ENCODE results near the gene DKK2.

The DKK2 gene

GRCh38 chr4:107035819-107036583 is at the start of gene DKK2:
TSS of gene DKK2 (minus strand) at chr4:107036313. CDS start at chr4:107035591, 722 bp downstream.
- DNase-seq (ENCODE audit: low read depth): no peak

GRCh38 chr4:107077192-107077591 is 41.1 kb upstream of the DKK2 start:
- no peak for DNase-seq (ENCODE audit: low read depth)

GRCh38 chr4:107072836-107073736 is 37.0 kb upstream of the DKK2 start:
- DNase-seq (ENCODE audit: low read depth): no peak

DNA sequence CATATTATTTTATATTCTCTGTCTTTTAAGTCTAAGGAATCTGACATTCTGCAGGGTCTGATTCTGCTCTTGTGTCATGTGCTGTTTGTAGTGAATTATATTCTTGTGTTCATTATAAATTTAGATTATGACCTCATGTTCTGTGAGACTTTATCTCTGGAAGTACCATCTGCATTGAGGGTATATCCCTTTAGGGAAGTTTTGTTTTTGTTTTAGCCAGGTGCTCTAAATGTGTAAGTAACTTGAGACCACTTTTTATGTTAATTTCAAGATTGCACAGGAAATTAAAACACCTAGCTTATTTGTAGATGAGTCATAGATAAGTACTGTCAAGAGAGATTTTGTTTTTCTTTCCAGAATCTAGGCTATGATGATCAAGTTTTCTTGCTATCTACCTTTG is 35.0 kb upstream of the DKK2 start:
- DNase-seq (ENCODE audit: low read depth): no peak

GRCh38 chr4:107069049-107069448 is 32.9 kb upstream of the DKK2 start:
- no peak for DNase-seq (ENCODE audit: low read depth)

GRCh38 chr4:107068116-107068515 is 32.0 kb upstream of the DKK2 start:
- DNase-seq (ENCODE audit: low read depth): no peak

- no peak for DNase-seq (ENCODE audit: low read depth)
These were observed 30.5 kb upstream of the DKK2 start for GRCh38 chr4:107066621-107067020.

- DNase-seq (ENCODE audit: low read depth): no peak
These were observed 29.1 kb upstream of the DKK2 start for GRCh38 chr4:107065201-107065600.

DNA sequence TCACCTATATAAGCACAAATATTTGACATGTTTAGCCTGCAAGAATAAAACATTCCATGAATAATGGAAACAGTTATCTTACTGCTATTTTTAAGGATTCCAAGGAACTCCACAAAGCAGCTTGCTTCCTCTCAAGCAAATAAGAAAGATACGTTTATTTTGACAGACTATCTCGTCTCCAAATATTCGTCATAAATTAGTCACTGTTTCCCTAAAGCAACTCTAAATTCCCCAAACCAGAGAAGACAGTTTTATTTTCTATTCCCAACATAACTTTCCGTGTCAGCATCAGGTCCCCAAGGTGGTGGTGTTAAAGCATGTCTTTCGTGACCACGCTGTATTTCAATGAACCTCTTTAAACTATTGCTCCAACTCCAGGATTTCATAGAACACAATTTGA is 24.3 kb upstream of the DKK2 start:
- DNase-seq (ENCODE audit: low read depth): no peak

DNA sequence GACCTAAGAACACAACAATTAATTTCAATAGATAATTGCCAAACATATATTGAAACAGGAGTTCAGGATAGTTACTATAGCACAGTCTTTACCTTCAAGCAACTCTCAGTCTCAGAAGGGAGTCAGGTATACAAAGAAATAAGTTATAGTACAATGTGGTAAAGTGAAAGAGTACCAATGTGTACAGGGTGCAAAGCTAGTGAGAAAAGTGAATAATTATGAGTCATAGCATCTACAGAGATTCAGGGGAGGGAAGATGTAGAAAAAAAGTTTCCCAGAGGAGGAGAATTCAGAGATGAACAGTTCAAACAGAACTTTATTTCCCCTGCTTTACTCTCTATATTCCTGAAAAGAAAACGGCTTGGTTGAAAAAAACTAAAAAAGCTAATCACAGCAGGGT is 22.7 kb upstream of the DKK2 start:
- DNase-seq (ENCODE audit: low read depth): no peak

- DNase-seq (ENCODE audit: low read depth): no peak
These were observed 14.5 kb upstream of the DKK2 start for GRCh38 chr4:107050525-107051135.

DNA sequence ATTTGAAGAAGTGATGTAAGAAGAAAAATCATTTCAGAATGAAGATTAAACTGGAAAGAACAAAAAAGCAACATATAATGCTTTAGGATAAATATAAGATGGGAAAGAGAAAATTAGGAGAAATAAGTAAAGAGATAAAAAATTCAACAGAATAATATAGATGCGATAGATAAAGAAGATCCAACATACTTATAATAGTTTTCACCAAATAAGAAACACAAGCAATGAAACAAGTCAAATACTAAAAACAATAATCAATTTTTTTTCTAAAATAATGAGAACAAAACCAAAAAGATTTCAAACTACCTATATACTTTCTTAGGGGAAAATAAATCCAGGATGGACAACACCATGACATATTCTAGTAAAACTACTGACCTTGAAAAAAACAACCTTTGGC is 10.1 kb upstream of the DKK2 start:
- DNase-seq (ENCODE audit: low read depth): no peak

DNA sequence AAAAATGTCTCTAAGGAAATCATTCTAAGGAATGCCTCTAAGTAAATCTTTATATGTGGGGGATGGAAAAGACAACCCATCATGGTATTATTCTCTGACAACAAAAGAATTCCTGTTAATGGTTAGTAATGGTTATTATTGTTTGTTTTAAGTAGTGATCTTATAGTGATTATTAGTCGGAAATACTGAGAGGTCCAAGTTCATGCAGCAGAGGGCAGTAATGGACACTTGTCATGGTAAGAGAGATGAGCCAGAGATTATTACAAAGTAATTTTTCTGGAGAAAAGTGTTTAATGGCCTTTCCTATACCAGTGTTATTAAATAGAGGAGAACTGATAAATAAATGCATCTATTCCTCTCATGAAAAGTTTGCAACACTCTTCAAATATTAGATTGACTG is 8.1 kb upstream of the DKK2 start:
- no peak for DNase-seq (ENCODE audit: low read depth)

GRCh38 chr4:107037199-107037584 is 1.1 kb upstream of the DKK2 start:
- DNase-seq (ENCODE audit: low read depth): no peak

DNA sequence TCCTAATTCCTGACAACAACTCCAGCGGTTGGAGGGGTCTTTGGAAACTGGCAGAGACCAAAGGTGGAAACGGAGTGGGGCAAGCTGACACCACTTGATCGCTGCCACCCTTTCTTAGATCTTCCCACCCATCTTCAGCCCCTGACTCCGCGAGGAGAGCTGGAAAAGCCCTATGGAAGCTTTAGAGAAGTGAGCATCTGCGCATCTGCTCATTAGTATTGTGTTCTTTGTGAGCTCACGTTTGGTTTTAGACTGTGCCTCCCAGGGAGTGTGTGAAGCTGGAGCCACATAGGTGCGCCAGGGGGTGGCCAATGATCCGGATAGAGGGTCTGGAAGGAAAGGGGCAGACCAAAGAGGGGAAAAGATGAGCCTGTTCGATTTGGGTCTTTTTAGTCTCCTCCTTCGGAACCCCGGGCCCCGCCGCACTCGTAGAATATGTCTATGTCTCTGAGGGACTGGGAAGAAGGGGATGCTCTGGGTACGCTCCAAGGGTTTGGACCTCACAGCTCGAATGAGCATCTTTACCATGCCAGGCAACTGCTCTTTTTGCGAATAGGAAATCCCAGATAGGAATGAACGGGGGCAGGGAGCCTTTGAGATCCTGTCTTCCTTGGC is 578 bp upstream of the DKK2 start:
- DNase-seq (ENCODE audit: low read depth): no peak

DNA sequence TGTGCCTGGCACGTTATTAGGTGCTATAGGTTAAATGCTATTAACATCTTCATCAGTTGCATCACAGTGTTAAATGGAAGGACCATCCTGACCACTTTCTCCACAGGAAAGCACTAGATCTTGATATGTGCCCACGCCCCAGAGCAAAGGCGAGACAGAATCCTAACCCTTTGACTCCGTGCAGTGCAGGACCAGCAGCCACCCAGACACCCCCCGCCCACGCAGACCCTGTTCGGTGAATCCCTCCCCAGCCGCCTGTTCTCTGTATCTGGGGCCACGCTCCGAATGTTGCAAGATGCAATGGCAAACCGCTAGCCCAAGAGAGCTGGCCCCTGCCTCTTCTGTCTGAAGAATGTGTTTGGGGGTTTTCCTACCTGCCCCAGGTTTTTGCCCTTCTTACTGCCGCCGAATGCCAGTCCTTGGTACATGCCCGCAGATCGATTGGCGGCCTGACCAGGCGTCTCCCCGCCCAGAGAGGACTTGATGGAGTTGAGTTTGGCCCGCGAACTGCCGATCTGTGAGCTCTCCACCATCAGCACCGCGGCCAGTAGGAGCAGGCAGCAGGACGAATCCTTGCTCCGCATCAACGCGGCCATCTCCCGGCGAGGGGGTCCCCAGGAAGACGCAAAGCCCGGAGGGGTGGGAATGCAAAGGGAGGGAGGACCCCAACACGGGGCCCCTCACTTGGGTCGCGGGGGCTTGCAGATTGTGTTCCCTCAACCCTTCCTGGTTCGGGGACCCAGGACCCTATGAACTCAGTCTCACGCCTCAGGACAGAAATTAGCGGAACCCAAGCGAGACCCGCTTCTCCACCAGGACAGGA is 906 bp downstream of the DKK2 start:
- no peak for DNase-seq (ENCODE audit: low read depth)

- no peak for DNase-seq (ENCODE audit: low read depth)
These were observed 1.8 kb downstream of the DKK2 start for GRCh38 chr4:107034091-107034995.

DNA sequence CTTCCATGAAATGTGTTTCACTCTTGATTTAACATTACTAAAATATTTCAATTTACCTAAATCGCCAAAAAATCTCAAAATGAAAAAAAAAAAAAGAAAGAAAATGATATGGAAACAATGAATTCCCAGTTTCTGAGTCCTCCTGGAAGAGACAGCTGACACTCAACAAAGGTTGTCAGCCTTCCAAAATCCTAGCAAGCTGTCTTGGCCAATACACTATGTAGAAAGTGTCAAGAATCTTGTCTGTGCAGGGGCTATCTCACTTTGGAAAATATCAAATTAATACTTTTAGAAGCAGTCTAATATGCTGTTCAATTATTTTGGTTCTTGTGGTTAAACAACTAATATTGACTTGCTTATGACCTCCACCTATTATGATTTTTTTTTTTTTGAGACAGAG is 8.7 kb downstream of the DKK2 start:
- DNase-seq (ENCODE audit: low read depth): no peak

DNA sequence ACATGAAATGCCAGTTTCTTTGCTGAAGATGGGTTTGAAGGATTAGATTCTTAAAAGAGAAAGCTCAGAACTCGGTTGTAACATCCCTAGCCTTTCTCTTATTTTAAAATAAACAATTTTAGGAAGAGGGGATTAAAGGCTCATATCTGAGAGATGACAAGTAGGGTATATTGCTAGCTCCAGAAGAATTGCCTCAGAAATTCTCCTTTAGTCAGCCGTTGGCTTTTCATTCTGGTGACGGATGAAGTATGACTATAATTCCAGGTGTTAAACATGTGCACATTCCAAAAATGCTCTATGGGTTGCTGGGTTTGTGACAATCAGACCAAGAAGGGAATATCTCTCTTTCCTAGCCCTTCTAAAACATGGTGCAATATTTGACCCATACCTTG is 17.8 kb downstream of the DKK2 start:
- no peak for DNase-seq (ENCODE audit: low read depth)

Data from activated gamma-delta T cell treated with anti-CD3 and anti-CD28 coated beads, Interleukin-2, amount 50 U/mL, for 16 hours (primary cell).